BLaER1 (cell line): Measurements from ENCODE around the gene KBTBD12.

ENCODE experiments used
- H3K27ac ChIP-seq: shearing (Covaris generic); formaldehyde crosslinking; 2 replicates; pipeline ENCODE4 v1.8.1; 2022
- H3K27me3 ChIP-seq: shearing (Covaris generic); formaldehyde crosslinking; 2 replicates; pipeline ENCODE4 v1.8.1; 2022
- H3K36me3 ChIP-seq: shearing (Covaris generic); formaldehyde crosslinking; 2 replicates; pipeline ENCODE4 v1.8.1; 2022
- H3K4me1 ChIP-seq: shearing (Covaris generic); formaldehyde crosslinking; 2 replicates; pipeline ENCODE4 v1.8.1; 2022
- H3K4me2 ChIP-seq: shearing (Covaris generic); formaldehyde crosslinking; 2 replicates; pipeline ENCODE4 v1.8.1; 2022
- H3K4me3 ChIP-seq: shearing (Covaris generic); formaldehyde crosslinking; 2 replicates; pipeline ENCODE4 v1.8.1; 2022
- H3K9ac ChIP-seq: shearing (Covaris generic); formaldehyde crosslinking; 2 replicates; pipeline ENCODE4 v1.8.1; 2022
- H3K9me3 ChIP-seq: shearing (Covaris generic); formaldehyde crosslinking; 2 replicates; pipeline ENCODE4 v1.8.1; 2022
- H4K20me1 ChIP-seq: shearing (Covaris generic); formaldehyde crosslinking; 2 replicates; pipeline ENCODE4 v1.8.1; 2022
- Cebpa-rat ChIP-seq: shearing (Covaris generic); IDR thresholded peaks from 2 replicates; pipeline ENCODE4 v1.8.1; 2022

The KBTBD12 gene

GRCh38 chr3:127942613-127943012 lies 27.6 kb downstream of the KBTBD12 start:
- no peak overlapping the region for H3K9ac ChIP-seq
- no peaks in the 10 kb centered on the region for H3K36me3 ChIP-seq
- H3K27me3 ChIP-seq: no peaks in the 10 kb centered on the region
- H3K9me3 ChIP-seq: peaks cover 4% of the 10 kb centered on the region; the same call in 1 of the 2 replicates
- no peak for TF ChIP-seq Cebpa-rat
- no peaks in the 10 kb centered on the region for H3K4me1 ChIP-seq
- no peak overlapping the region for H3K4me3 ChIP-seq
- H4K20me1 ChIP-seq: no peaks in the 10 kb centered on the region
- H3K27ac ChIP-seq: no peak overlapping the region
- no peak overlapping the region for H3K4me2 ChIP-seq

- Histone ChIP-seq H3K27ac (no peak overlapping the region), H3K4me2 (no peak overlapping the region), H4K20me1 (no peaks in the 10 kb centered on the region), H3K9ac (no peak overlapping the region), H3K27me3 (no peaks in the 10 kb centered on the region), H3K36me3 (no peaks in the 10 kb centered on the region), H3K4me1 (no peaks in the 10 kb centered on the region), H3K4me3 (no peak overlapping the region), H3K9me3 (no peaks in the 10 kb centered on the region)
- no peak for TF ChIP-seq Cebpa-rat
Observed at GRCh38 chr3:127948211-127948610, 33.2 kb downstream of the KBTBD12 start.

GRCh38 chr3:127949446-127950055 lies 34.5 kb downstream of the KBTBD12 start:
- Histone ChIP-seq H3K4me1 (no peaks in the 10 kb centered on the region), H3K27me3 (no peaks in the 10 kb centered on the region), H3K4me3 (no peak overlapping the region), H3K9ac (no peak overlapping the region), H3K9me3 (no peaks in the 10 kb centered on the region), H3K36me3 (no peaks in the 10 kb centered on the region), H4K20me1 (no peaks in the 10 kb centered on the region), H3K4me2 (no peak overlapping the region), H3K27ac (no peak overlapping the region)
- TF ChIP-seq Cebpa-rat: no peak

GRCh38 chr3:127951276-127951675 lies 36.2 kb downstream of the KBTBD12 start:
- Histone ChIP-seq H3K4me2 (no peak overlapping the region), H3K27me3 (no peaks in the 10 kb centered on the region), H3K9ac (no peak overlapping the region), H3K4me3 (no peak overlapping the region), H3K9me3 (no peaks in the 10 kb centered on the region), H3K4me1 (no peaks in the 10 kb centered on the region), H3K27ac (no peak overlapping the region), H4K20me1 (no peaks in the 10 kb centered on the region), H3K36me3 (no peaks in the 10 kb centered on the region)
- no peak for TF ChIP-seq Cebpa-rat

- no peaks in the 10 kb centered on the region for H3K9me3 ChIP-seq
- no peak overlapping the region for H3K27ac ChIP-seq
- H3K9ac ChIP-seq: no peak overlapping the region
- H3K4me2 ChIP-seq: no peak overlapping the region
- TF ChIP-seq Cebpa-rat: no peak
- no peaks in the 10 kb centered on the region for H3K4me1 ChIP-seq
- no peaks in the 10 kb centered on the region for H4K20me1 ChIP-seq
- H3K27me3 ChIP-seq: no peaks in the 10 kb centered on the region
- H3K4me3 ChIP-seq: no peak overlapping the region
- no peaks in the 10 kb centered on the region for H3K36me3 ChIP-seq
Observed at GRCh38 chr3:127953091-127954035, 38.3 kb downstream of the KBTBD12 start.

- no peak overlapping the region for H3K27ac ChIP-seq
- H3K4me3 ChIP-seq: no peak overlapping the region
- TF ChIP-seq Cebpa-rat: no peak
- H3K9me3 ChIP-seq: no peaks in the 10 kb centered on the region
- no peak overlapping the region for H3K9ac ChIP-seq
- H3K36me3 ChIP-seq: no peaks in the 10 kb centered on the region
- H3K27me3 ChIP-seq: no peaks in the 10 kb centered on the region
- no peaks in the 10 kb centered on the region for H4K20me1 ChIP-seq
- no peaks in the 10 kb centered on the region for H3K4me1 ChIP-seq
- H3K4me2 ChIP-seq: no peak overlapping the region
Observed at GRCh38 chr3:127954640-127955039, 39.6 kb downstream of the KBTBD12 start.

GRCh38 chr3:127955728-127956127 lies 40.7 kb downstream of the KBTBD12 start:
- Histone ChIP-seq H4K20me1 (no peaks in the 10 kb centered on the region), H3K36me3 (no peaks in the 10 kb centered on the region), H3K9me3 (no peaks in the 10 kb centered on the region), H3K9ac (no peak overlapping the region), H3K4me3 (no peak overlapping the region), H3K27ac (no peak overlapping the region), H3K4me1 (no peaks in the 10 kb centered on the region), H3K27me3 (no peaks in the 10 kb centered on the region), H3K4me2 (no peak overlapping the region)
- no peak for TF ChIP-seq Cebpa-rat

- no peaks in the 10 kb centered on the region for H3K9me3 ChIP-seq
- H3K9ac ChIP-seq: no peak overlapping the region
Observed at GRCh38 chr3:127959041-127959440, 44.0 kb downstream of the KBTBD12 start.

GRCh38 chr3:127959873-127960272 lies 44.8 kb downstream of the KBTBD12 start:
- H4K20me1 ChIP-seq: no peaks in the 10 kb centered on the region
- no peak overlapping the region for H3K27ac ChIP-seq
- H3K4me3 ChIP-seq: no peak overlapping the region
- H3K4me1 ChIP-seq: no peaks in the 10 kb centered on the region
- H3K36me3 ChIP-seq: no peaks in the 10 kb centered on the region
- H3K9ac ChIP-seq: no peak overlapping the region
- H3K27me3 ChIP-seq: no peaks in the 10 kb centered on the region
- H3K9me3 ChIP-seq: no peaks in the 10 kb centered on the region
- no peak for TF ChIP-seq Cebpa-rat
- H3K4me2 ChIP-seq: no peak overlapping the region

More at GRCh38 chr3:127959041-127959440, 44.0 kb downstream of the KBTBD12 start:
- Histone ChIP-seq H3K4me1 (no peaks in the 10 kb centered on the region), H3K4me2 (no peak overlapping the region), H3K36me3 (no peaks in the 10 kb centered on the region), H3K4me3 (no peak overlapping the region), H3K27ac (no peak overlapping the region), H3K27me3 (no peaks in the 10 kb centered on the region), H4K20me1 (no peaks in the 10 kb centered on the region)
- no peak for TF ChIP-seq Cebpa-rat

GRCh38 chr3:127960421-127960965 lies 45.5 kb downstream of the KBTBD12 start:
- H3K4me2 ChIP-seq: no peak overlapping the region
- no peak for TF ChIP-seq Cebpa-rat
- no peaks in the 10 kb centered on the region for H3K4me1 ChIP-seq

More at GRCh38 chr3:127960421-127960965, 45.5 kb downstream of the KBTBD12 start:
- H3K27ac ChIP-seq: no peak overlapping the region
- H3K4me3 ChIP-seq: no peak overlapping the region
- H4K20me1 ChIP-seq: no peaks in the 10 kb centered on the region
- H3K36me3 ChIP-seq: no peaks in the 10 kb centered on the region
- H3K9me3 ChIP-seq: no peaks in the 10 kb centered on the region
- no peaks in the 10 kb centered on the region for H3K27me3 ChIP-seq
- no peak overlapping the region for H3K9ac ChIP-seq
